ENCODE measurements around the gene ESYT3.
"Not testable (repeated sequence)": the region's sequence is repeated elsewhere in the genome, so short reads cannot be mapped to it uniquely, and the experiment has no call there.

GRCh38 chr3:138416236-138416635, 18.2 kb upstream of the ESYT3 start:
- not testable (repeated sequence) for TF ChIP-seq POLR2G (IDR thresholded peaks at IDR 0.05; ENCODE audit: low read depth, low read length); ZNF311 (CRISPR knock-in tag; IDR thresholded peaks at IDR 0.05); PATZ1 (CRISPR knock-in tag; IDR thresholded peaks at IDR 0.05; ENCODE audit: borderline replicate concordance); HDAC2 (IDR thresholded peaks at IDR 0.05); ZNF431 (CRISPR knock-in tag; IDR thresholded peaks at IDR 0.05); CTCF (IDR thresholded peaks at IDR 0.05 in 2 of 3, conservative IDR thresholded peaks at IDR 0.05 in 1 of 3; ENCODE audit: insufficient read depth in 2 of 3, low read depth in 1 of 3, low read length in 3 of 3); YY1 (IDR thresholded peaks at IDR 0.05; ENCODE audit: borderline replicate concordance in 1 of 3, control insufficient read depth in 1 of 3, extremely low read depth in 1 of 3, insufficient read depth in 3 of 3, insufficient read length in 1 of 3, insufficient replicate concordance in 2 of 3, low read depth in 1 of 3, low read length in 2 of 3); KDM1A (IDR thresholded peaks at IDR 0.05)

Measured in K562 (cell line).